ENCODE data around the gene CDC42BPB.

The CDC42BPB gene

GRCh38 chr14:103072595-103073366 is 15.4 kb upstream of the CDC42BPB start:
- Histone ChIP-seq H3K4me2 (ENCODE audit: low read depth, low read length, poor library complexity, severe bottlenecking) (no peak overlapping the region), H3K4me3 (ENCODE audit: insufficient read depth, low read length, poor library complexity, severe bottlenecking) (no peak overlapping the region), H2AFZ (ENCODE audit: low read depth, low read length, severe bottlenecking) (no peak overlapping the region), H4K20me1 (ENCODE audit: low read depth, low read length) (no peaks in the 10 kb centered on the region), H3K27me3 (ENCODE audit: low read length) (no peaks in the 10 kb centered on the region), H3K9ac (ENCODE audit: low read length) (no peak overlapping the region), H3F3A (ENCODE audit: insufficient read depth) (no peaks in the 10 kb centered on the region), H3K27ac (ENCODE audit: low read depth, low read length) (no peak overlapping the region), H3K9me3 (ENCODE audit: insufficient read depth, low read length) (no peaks in the 10 kb centered on the region), H3K36me3 (ENCODE audit: low read length) (no peaks in the 10 kb centered on the region), H3K79me2 (ENCODE audit: insufficient read depth, low read length) (no peaks in the 10 kb centered on the region), H3K9me2 (replicated peaks; ENCODE audit: insufficient read depth, low read length) (no peaks in the 10 kb centered on the region)
- TF ChIP-seq EZH2phosphoT487 (conservative IDR thresholded peaks at IDR 0.05; ENCODE audit: low read length) (no peak), CTCF (IDR thresholded peaks at IDR 0.05; ENCODE audit: insufficient read depth, low read length, poor library complexity, severe bottlenecking) (no peak)

GRCh38 chr14:103071544-103072251 is 14.3 kb upstream of the CDC42BPB start:
- no peak overlapping the region for H2AFZ ChIP-seq (ENCODE audit: low read depth, low read length, severe bottlenecking)
- no peak for TF ChIP-seq CTCF (IDR thresholded peaks at IDR 0.05; ENCODE audit: insufficient read depth, low read length, poor library complexity, severe bottlenecking)
- no peak for TF ChIP-seq EZH2phosphoT487 (conservative IDR thresholded peaks at IDR 0.05; ENCODE audit: low read length)
- no peak overlapping the region for H3K27ac ChIP-seq (ENCODE audit: low read depth, low read length)
- H4K20me1 ChIP-seq (ENCODE audit: low read depth, low read length): no peaks in the 10 kb centered on the region
- H3K27me3 ChIP-seq (ENCODE audit: low read length): no peaks in the 10 kb centered on the region
- H3K4me2 ChIP-seq (ENCODE audit: low read depth, low read length, poor library complexity, severe bottlenecking): no peak overlapping the region
- H3K4me3 ChIP-seq (ENCODE audit: insufficient read depth, low read length, poor library complexity, severe bottlenecking): no peak overlapping the region
- no peaks in the 10 kb centered on the region for H3K36me3 ChIP-seq (ENCODE audit: low read length)
- H3K9ac ChIP-seq (ENCODE audit: low read length): no peak overlapping the region
- no peaks in the 10 kb centered on the region for H3K9me3 ChIP-seq (ENCODE audit: insufficient read depth, low read length)
- H3K9me2 ChIP-seq (replicated peaks; ENCODE audit: insufficient read depth, low read length): no peaks in the 10 kb centered on the region
- no peaks in the 10 kb centered on the region for H3F3A ChIP-seq (ENCODE audit: insufficient read depth)
- no peaks in the 10 kb centered on the region for H3K79me2 ChIP-seq (ENCODE audit: insufficient read depth, low read length)

DNA sequence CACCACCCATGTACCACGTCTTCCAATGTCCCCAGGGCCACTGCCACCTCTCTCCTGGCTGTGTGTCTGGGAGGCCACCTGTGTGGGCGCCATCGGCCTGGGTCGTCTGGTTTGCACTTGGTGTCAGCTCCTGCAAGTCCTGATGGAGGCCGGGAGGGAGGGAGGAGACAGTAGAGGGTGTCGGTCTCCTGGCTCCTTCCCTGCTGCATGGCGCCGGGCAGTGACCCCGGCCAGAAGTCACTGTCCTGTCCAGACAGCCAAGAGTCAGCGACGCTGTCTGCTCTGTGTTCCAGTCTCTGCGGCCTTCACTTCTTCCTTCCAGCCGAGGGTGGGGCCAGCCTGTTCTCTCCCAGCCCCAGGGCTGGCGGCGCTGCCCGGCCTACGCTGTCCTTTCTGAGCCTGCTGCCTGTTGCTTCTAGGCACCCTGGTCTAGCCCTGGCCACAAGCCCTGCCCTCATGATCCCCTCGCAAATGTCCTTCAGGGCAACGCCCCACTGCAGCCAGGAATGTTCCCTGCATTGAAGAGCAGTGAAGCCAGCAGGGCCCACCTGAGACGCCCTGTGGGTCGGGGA is 13.7 kb upstream of the CDC42BPB start:
- Histone ChIP-seq H3K4me2 (ENCODE audit: low read depth, low read length, poor library complexity, severe bottlenecking) (no peak overlapping the region), H3K27ac (ENCODE audit: low read depth, low read length) (no peak overlapping the region), H3K9me3 (ENCODE audit: insufficient read depth, low read length) (no peaks in the 10 kb centered on the region), H3K9me2 (replicated peaks; ENCODE audit: insufficient read depth, low read length) (no peaks in the 10 kb centered on the region), H3K79me2 (ENCODE audit: insufficient read depth, low read length) (no peaks in the 10 kb centered on the region), H2AFZ (ENCODE audit: low read depth, low read length, severe bottlenecking) (no peak overlapping the region), H4K20me1 (ENCODE audit: low read depth, low read length) (no peaks in the 10 kb centered on the region), H3K36me3 (ENCODE audit: low read length) (no peaks in the 10 kb centered on the region), H3K4me3 (ENCODE audit: insufficient read depth, low read length, poor library complexity, severe bottlenecking) (no peak overlapping the region), H3F3A (ENCODE audit: insufficient read depth) (no peaks in the 10 kb centered on the region), H3K9ac (ENCODE audit: low read length) (no peak overlapping the region), H3K27me3 (ENCODE audit: low read length) (no peaks in the 10 kb centered on the region)
- TF ChIP-seq EZH2phosphoT487 (conservative IDR thresholded peaks at IDR 0.05; ENCODE audit: low read length): no peak
- TF ChIP-seq CTCF (IDR thresholded peaks at IDR 0.05; ENCODE audit: insufficient read depth, low read length, poor library complexity, severe bottlenecking): no peak

Data from SU-DHL-6 (cell line).